Fibroblast of skin of scalp (primary cell): ENCODE measurements around the gene MARS1.

Experiments
- DNase-seq: peaks from one replicate; pipeline ENCODE4 v3.0.0-alpha.2; 2013

MARS1 gene

GRCh38 chr12:57473392-57473791 is 14.5 kb upstream of the MARS1 start:
- no peak for DNase-seq

GRCh38 chr12:57473886-57474285 is 14.0 kb upstream of the MARS1 start:
- no peak for DNase-seq

- DNase-seq, result no peak
Observed at GRCh38 chr12:57474430-57474829, 13.4 kb upstream of the MARS1 start.

GRCh38 chr12:57474862-57475261 is 13.0 kb upstream of the MARS1 start:
- no peak for DNase-seq

- no peak for DNase-seq
Observed at GRCh38 chr12:57475271-57476161, 12.4 kb upstream of the MARS1 start.

- no peak for DNase-seq
Observed at GRCh38 chr12:57476162-57476992, 11.5 kb upstream of the MARS1 start.

GRCh38 chr12:57476993-57477709 is 10.7 kb upstream of the MARS1 start:
- no peak for DNase-seq

DNA sequence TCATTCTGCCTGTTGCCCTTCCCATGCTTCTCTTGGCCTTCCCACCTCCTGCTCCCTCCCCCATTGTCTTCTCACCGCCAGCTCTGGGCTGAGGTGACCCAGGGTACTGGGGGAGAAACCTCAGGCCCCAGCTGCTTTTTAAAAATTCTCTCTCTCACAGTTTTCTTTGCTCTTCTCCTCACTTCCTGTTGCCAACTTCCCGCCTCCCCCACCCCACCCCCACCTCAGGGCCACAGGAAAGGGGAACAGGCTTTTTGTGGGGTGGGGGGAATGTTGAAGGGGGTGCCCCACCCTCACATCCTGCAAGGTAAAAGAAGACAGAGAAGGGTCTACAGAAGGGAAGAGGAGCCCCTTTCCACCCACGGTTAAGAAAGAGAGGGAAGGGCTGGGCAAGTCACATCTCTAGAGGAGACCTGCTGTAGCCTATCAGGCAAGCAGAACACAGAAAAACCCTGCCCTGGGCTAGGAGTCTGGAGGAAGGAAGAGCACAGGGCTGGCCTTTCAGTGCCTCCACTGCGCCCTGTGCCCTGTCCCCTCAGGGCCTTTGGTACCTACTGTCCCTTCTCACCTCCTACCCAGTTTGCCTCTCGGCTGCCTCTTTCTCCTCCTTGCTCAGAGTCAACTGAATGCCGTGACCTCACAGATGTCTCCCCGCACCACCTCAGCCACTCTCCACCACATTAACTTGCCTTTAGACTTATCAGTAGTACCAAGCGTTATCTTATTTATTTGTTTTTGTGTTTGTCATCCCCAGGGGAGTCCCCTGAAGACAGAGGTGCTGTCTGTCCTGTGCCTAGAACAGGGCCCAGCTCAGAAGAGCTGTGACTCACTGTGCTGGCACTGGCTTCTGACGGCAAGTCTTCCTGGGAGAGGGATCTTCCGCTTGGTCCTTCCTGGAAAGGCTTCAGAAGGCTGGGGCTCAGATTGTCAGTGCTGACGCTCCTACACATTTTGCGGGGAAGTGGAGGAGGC is 9.9 kb upstream of the MARS1 start:
- no peak for DNase-seq

DNA sequence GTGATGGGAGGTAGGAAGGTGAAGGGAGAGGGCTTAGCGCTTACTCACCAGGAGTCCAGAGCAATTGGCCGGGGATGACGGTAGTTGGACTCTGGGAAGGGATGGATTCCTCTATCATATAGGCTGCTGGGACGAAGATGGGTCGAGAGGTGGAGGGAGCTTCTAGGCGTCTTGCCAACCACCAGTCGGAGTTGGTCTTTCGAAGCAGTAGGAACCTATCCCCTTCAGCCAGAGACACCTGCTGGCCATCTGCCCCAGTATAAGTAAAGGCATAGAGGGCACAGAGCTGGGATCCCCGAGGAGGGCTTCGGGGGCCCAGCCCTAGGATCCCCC is 8.9 kb upstream of the MARS1 start:
- no peak for DNase-seq

GRCh38 chr12:57479376-57480115 is 8.3 kb upstream of the MARS1 start, which contains the start of gene ARHGAP9:
Gene ARHGAP9, minus strand, starts transcription at chr12:57479866. Its CDS starts 460 bp downstream, at chr12:57479406.
- DNase-seq, result no peak

- no peak for DNase-seq
Observed at GRCh38 chr12:57481671-57482070, 6.2 kb upstream of the MARS1 start.

DNA sequence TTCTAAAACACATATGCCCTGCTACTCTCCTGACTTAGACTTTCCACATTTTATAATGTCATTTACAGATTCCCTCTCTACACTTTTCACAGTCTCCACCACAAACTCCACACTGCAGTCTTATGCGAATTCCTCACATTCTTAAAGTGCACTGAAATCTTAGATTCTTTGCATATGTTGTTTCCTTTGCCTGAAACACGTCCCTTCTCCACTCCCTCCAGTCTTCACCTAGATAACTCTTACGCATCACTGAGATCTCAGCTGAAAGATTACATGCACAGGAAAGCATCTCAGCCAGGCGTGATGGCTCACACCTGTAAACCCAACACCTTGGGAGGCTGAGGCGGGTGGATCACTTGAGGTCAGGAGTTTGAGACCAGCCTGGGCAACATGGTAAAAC is 4.4 kb upstream of the MARS1 start:
- DNase-seq, result peak; percentile 80

GRCh38 chr12:57485695-57486094 is 2.2 kb upstream of the MARS1 start:
- no peak for DNase-seq

- no peak for DNase-seq
Observed at GRCh38 chr12:57487055-57487596, 742 bp upstream of the MARS1 start.

GRCh38 chr12:57488402-57489156 is 711 bp downstream of the MARS1 start:
- no peak for DNase-seq

DNA sequence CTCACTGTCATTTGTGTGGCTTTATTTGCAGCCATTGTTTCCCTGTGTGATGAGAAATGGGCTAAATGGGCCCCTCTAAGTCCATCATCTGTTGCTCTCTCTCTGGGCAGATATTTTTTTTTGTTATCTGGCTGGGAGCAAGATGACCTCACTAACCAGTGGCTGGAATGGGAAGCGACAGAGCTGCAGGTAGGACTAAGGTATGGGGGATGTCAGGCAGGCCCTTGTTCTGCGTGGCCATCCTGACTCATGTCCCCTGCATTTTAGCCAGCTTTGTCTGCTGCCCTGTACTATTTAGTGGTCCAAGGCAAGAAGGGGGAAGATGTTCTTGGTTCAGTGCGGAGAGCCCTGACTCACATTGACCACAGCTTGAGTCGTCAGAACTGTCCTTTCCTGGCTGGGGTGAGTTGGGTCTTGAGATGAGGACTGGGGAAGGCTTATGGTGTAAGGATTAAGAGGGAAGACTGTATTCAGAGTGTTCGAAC is 1.3 kb downstream of the MARS1 start:
- peak; percentile 16 for DNase-seq

DNA sequence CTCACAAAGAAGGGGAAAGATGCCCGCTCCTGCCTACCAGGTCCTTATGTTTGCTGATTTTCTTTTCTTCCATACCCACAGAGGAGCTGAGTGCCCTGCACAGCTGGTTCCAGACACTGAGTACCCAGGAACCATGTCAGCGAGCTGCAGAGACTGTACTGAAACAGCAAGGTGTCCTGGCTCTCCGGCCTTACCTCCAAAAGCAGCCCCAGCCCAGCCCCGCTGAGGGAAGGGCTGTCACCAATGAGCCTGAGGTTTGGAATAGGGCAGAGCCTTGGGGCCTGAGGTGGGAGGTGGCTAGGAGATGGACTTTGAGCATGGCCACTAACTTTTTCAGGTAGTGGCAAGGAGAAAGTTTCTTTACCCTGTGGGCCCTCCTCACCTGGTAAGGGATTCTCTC is 2.3 kb downstream of the MARS1 start:
- DNase-seq, result no peak

- DNase-seq, result no peak
Observed at GRCh38 chr12:57491393-57492280, 3.8 kb downstream of the MARS1 start.
